Fibroblast of skin of left quadriceps (primary cell): ENCODE results near the gene PALM.
A peak's percentile ranks its signal among the peaks of the same experiment; 100 is the strongest.

Experiments used
- DNase-seq, 2 experiments: peaks; one replicate each; pipeline ENCODE4 v3.0.0-alpha.2; 2013; ENCODE audit warnings: low read depth in 2 of 2

The PALM gene

GRCh38 chr19:782878-783668, 74.3 kb downstream of the PALM start:
- no peak for DNase-seq

- DNase-seq, result no peak
Measured at GRCh38 chr19:784541-784940, 75.8 kb downstream of the PALM start.

- DNase-seq, result no peak
Measured at GRCh38 chr19:787536-787935, 78.8 kb downstream of the PALM start.

- no peak for DNase-seq
Measured at GRCh38 chr19:788686-788982, 79.9 kb downstream of the PALM start.

- no peak for DNase-seq
Measured at GRCh38 chr19:788983-789700, 80.4 kb downstream of the PALM start.

GRCh38 chr19:789701-790060, 80.9 kb downstream of the PALM start:
- DNase-seq, result no peak

GRCh38 chr19:791007-791566, 82.4 kb downstream of the PALM start:
- no peak for DNase-seq

GRCh38 chr19:791567-792305, 83.0 kb downstream of the PALM start:
- DNase-seq, result no peak

GRCh38 chr19:792306-792885, 83.7 kb downstream of the PALM start:
- DNase-seq, result no peak

GRCh38 chr19:793806-794205, 85.1 kb downstream of the PALM start:
- no peak for DNase-seq

- no peak for DNase-seq
Measured at GRCh38 chr19:795073-795611, 86.4 kb downstream of the PALM start.

- no peak for DNase-seq
Measured at GRCh38 chr19:795691-796581, 87.2 kb downstream of the PALM start.

- DNase-seq, result peak; percentile 100
Measured at GRCh38 chr19:796692-797527, 88.2 kb downstream of the PALM start, which contains the start of gene PTBP1. PTBP1 (plus strand) TSS chr19:797452; CDS start chr19:797498, 46 bp downstream.
